ENCODE measurements around the gene LARGE1.
A peak's percentile ranks its signal among the peaks of the same experiment; 100 is the strongest.

LARGE1 gene

DNA sequence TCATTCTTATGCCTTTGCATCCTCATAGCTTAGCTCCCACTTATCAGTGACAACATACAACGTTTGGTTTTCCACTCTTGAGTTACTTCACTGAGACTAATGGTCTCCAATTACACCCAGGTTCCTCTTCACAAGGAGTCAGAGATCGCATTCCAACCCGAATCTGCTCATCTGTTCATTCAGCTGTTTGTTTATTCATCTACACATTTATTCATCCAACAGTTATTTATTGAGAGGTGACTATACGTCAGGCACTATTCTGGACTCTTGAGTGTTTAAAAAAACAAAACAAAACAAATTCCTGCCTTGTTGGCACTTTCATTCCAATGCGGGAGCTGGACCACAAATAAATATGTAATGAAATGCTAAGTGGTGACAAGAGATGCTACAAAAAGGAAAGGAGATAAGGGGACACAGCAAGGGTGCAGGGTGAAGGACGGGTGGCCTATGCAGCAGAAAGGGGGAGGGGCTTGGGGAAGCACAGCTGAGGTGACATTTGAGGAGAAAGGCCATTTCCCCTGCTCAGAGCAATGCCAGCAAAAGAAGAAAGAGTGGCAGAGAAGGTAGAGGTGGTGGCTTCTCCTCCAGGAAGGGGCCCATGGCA is 468.3 kb downstream of the LARGE1 start:
- H3K4me3 ChIP-seq (ENCODE audit: low read length), result no peak overlapping the region
- DNase-seq (ENCODE audit: low read depth), result no peak
- TF ChIP-seq, protein P1, sequence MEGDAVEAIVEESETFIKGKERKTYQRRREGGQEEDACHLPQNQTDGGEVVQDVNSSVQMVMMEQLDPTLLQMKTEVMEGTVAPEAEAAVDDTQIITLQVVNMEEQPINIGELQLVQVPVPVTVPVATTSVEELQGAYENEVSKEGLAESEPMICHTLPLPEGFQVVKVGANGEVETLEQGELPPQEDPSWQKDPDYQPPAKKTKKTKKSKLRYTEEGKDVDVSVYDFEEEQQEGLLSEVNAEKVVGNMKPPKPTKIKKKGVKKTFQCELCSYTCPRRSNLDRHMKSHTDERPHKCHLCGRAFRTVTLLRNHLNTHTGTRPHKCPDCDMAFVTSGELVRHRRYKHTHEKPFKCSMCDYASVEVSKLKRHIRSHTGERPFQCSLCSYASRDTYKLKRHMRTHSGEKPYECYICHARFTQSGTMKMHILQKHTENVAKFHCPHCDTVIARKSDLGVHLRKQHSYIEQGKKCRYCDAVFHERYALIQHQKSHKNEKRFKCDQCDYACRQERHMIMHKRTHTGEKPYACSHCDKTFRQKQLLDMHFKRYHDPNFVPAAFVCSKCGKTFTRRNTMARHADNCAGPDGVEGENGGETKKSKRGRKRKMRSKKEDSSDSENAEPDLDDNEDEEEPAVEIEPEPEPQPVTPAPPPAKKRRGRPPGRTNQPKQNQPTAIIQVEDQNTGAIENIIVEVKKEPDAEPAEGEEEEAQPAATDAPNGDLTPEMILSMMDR (conservative IDR thresholded peaks at IDR 0.05; ENCODE audit: low read length), result no peak

DNA sequence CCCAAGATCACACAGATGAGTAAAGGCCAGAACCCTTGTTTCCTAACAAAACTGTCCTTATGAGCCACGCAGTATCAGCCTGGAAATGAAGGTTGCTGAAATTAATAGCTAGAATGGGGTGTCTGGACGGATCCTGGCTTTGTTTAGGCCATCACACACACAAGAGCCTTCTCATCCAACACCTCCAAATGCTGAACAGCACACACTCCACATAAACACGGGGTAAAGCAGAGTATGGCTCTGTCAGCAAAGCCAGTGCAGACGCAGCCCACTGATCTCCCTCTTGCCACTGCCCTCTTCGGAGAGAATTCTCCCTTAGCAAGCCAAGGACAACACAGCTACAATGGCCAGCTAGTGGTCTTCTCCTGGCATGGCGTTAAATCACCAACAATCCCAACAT is 469.5 kb downstream of the LARGE1 start:
- TF ChIP-seq, protein P1 (conservative IDR thresholded peaks at IDR 0.05; ENCODE audit: low read length), result no peak
- DNase-seq (ENCODE audit: low read depth), result no peak
- H3K4me3 ChIP-seq (ENCODE audit: low read length), result no peak overlapping the region

DNA sequence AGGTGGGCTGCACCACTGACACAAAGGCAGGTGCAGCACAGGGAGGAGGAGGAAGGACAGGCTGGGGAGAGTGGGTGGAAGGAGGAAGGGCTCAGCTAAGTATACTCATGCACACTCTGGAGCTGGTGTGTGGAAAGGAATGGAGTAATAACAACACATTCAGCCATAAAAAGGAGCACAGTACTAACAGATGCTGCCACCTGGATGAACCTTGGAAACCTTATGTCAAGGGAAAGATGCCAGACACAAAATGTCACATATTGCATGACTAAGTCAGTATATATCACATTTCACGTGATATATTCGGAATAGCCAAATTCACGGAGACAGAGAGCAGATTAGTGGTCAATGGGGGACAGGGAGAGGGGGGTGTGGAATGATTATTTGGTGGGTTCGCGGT is 472.5 kb downstream of the LARGE1 start:
- DNase-seq (ENCODE audit: low read depth), result no peak
- TF ChIP-seq, protein P1 (conservative IDR thresholded peaks at IDR 0.05; ENCODE audit: low read length), result no peak
- no peak overlapping the region for H3K4me3 ChIP-seq (ENCODE audit: low read length)

DNA sequence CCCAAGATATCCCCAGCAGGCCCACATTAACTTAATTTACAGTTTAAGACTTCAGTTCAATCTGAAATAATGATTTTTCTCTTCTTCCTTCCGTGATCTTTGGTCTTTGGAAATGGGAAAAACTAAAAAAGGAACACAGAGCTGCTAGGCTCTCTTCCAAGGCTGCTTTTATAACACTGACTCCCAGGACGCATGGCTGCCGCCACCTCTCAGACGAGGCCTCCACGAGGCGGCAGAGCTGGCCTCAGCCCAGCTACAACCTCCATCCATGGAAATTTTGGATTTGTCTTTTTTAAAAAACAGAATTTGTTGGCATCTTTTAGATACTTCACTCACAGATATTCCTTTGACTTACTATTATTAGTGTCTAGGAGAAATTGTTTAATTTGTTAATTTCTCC is 476.6 kb downstream of the LARGE1 start:
- no peak for DNase-seq (ENCODE audit: low read depth)
- H3K4me3 ChIP-seq (ENCODE audit: low read length), result no peak overlapping the region
- TF ChIP-seq, protein P1 (conservative IDR thresholded peaks at IDR 0.05; ENCODE audit: low read length), result no peak

DNA sequence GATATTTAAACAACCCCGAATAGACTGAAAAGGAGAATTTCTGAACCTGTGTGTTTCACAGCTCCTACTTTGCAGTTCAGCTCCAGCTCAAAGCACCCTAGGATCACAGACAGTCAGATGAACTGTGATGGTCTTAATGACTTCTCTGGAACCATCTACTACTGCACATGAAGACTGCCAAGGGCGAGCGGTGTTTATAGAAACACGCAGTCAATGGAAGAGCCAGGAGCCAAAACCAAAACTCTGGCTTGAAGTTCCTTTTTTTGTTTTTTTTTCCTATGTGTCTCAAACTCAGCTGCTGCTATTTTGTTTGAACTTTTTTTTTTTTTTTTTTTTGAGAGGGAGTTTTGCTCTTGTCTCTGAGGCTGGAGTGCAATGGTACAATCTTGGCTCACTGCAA is 479.5 kb downstream of the LARGE1 start:
- TF ChIP-seq, protein P1 (conservative IDR thresholded peaks at IDR 0.05; ENCODE audit: low read length), result no peak
- DNase-seq (ENCODE audit: low read depth), result peak; percentile 4
- no peak overlapping the region for H3K4me3 ChIP-seq (ENCODE audit: low read length)

DNA sequence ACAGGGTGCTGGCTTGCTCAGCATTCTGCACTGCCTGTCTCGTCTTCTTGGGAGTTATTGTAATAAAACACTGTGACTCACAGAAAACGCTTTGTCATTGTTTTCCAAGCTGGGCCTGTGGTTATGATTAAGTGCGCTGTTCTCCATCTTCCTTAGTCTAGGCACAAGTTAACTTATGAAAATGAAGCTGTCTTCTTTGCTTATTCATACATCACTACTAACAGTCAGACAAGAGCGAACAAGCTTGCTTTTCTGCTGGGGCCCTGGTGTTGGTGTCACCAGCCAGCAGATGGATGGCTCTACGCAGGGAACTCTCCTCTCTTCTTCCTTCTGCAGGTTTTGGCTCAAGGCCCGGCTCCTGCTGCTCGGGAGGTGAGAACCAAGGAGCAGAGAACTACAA is 482.0 kb downstream of the LARGE1 start:
- H3K4me3 ChIP-seq (ENCODE audit: low read length), result no peak overlapping the region
- TF ChIP-seq, protein P1 (conservative IDR thresholded peaks at IDR 0.05; ENCODE audit: low read length), result no peak
- peak; percentile 77 for DNase-seq (ENCODE audit: low read depth)

DNA sequence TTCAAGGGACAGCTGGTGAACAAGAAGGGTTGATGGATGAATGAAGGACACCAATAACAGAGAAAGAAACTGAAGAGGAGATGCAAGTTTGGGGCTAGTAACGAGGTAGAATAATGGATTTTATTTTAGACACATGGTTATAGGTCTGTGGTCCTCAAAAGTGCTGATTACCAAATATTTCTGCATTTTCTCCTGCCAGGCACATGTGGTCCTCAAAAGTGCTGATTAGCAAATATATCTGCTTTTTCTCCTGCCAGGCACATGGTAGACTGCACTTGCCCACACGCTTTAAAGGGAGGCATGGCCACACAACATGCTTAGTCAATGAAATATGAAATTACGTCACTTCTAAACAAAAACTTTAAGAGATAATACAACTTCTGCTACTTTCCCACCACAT is 489.0 kb downstream of the LARGE1 start:
- TF ChIP-seq, protein P1 (conservative IDR thresholded peaks at IDR 0.05; ENCODE audit: low read length), result no peak
- DNase-seq (ENCODE audit: low read depth), result no peak
- H3K4me3 ChIP-seq (ENCODE audit: low read length), result no peak overlapping the region
